H9 (cell line): ENCODE measurements around the gene PCNX4. TPM values are rescaled to one million over a fixed set of nuclear protein-coding genes. Genes with fewer than 3 reads are reported as not detected.

Source experiments
- DNase-seq: peaks from one replicate; pipeline ENCODE4 v3.0.0-alpha.2; 2017
- H2AFZ ChIP-seq: one replicate; pipeline ENCODE4 v1.6.1; 2013; ENCODE audit warnings: mild to moderate bottlenecking, low read length, control low read depth, moderate library complexity
- H2AK5ac ChIP-seq: 2 replicates; pipeline ENCODE4 v1.6.1; 2013; ENCODE audit warnings: low read length, control low read depth, mixed read lengths; ENCODE audit not compliant: insufficient read length
- H2BK120ac ChIP-seq: one replicate; pipeline ENCODE4 v1.6.1; 2013; ENCODE audit warnings: low read depth, mild to moderate bottlenecking, low read length, control low read depth, inconsistent platforms; ENCODE audit not compliant: poor library complexity, severe bottlenecking
- H2BK12ac ChIP-seq: 2 replicates; pipeline ENCODE4 v1.6.1; 2013; ENCODE audit warnings: low read length, control low read depth, mixed read lengths, low read depth; ENCODE audit not compliant: insufficient read length
- H2BK15ac ChIP-seq: 2 replicates; pipeline ENCODE4 v1.6.1; 2013; ENCODE audit warnings: low read depth, low read length, control low read depth
- H2BK20ac ChIP-seq: one replicate; pipeline ENCODE4 v1.6.1; 2013; ENCODE audit warnings: low read depth, mild to moderate bottlenecking, low read length, control low read depth, inconsistent platforms; ENCODE audit not compliant: poor library complexity, severe bottlenecking
- H2BK5ac ChIP-seq: 2 replicates; pipeline ENCODE4 v1.6.1; 2013; ENCODE audit warnings: low read length, control low read depth, mixed read lengths; ENCODE audit not compliant: insufficient read length
- H3K14ac ChIP-seq: 2 replicates; pipeline ENCODE4 v1.6.1; 2013; ENCODE audit warnings: low read length, control low read depth; ENCODE audit not compliant: insufficient read depth
- H3K18ac ChIP-seq: 2 replicates; pipeline ENCODE4 v1.6.1; 2013; ENCODE audit warnings: low read depth, mild to moderate bottlenecking, mixed read lengths, low read length, control low read depth; ENCODE audit not compliant: insufficient read length
- H3K23ac ChIP-seq: 2 replicates; pipeline ENCODE4 v1.6.1; 2013; ENCODE audit warnings: low read length, control low read depth, mixed read lengths, low read depth; ENCODE audit not compliant: insufficient read length
- H3K23me2 ChIP-seq: 2 replicates; pipeline ENCODE4 v1.6.1; 2013; ENCODE audit warnings: low read depth, mild to moderate bottlenecking, mixed read lengths, low read length, control low read depth; ENCODE audit not compliant: insufficient read length, poor library complexity, severe bottlenecking
- H3K27ac ChIP-seq: 2 replicates; pipeline ENCODE4 v1.5.1; 2013; ENCODE audit warnings: low read length, control low read depth, mixed read lengths, low read depth; ENCODE audit not compliant: insufficient read length
- H3K27me3 ChIP-seq: 2 replicates; pipeline ENCODE4 v1.6.1; 2013; ENCODE audit warnings: low read length, control low read depth, inconsistent platforms; ENCODE audit not compliant: insufficient read depth
- H3K4ac ChIP-seq: 2 replicates; pipeline ENCODE4 v1.6.1; 2013; ENCODE audit warnings: low read depth, mild to moderate bottlenecking, control low read depth, inconsistent platforms, low read length, moderate library complexity
- H3K4me1 ChIP-seq: 2 replicates; pipeline ENCODE4 v1.6.1; 2013; ENCODE audit warnings: low read length, control low read depth, inconsistent platforms; ENCODE audit not compliant: insufficient read depth
- H3K4me2 ChIP-seq: 2 replicates; pipeline ENCODE4 v1.6.1; 2013; ENCODE audit warnings: low read length, control low read depth, mixed read lengths; ENCODE audit not compliant: insufficient read length, insufficient read depth
- H3K56ac ChIP-seq: 2 replicates; pipeline ENCODE4 v1.6.1; 2013; ENCODE audit warnings: low read depth, mild to moderate bottlenecking, mixed read lengths, low read length, control low read depth; ENCODE audit not compliant: insufficient read length
- H3K79me1 ChIP-seq: 2 replicates; pipeline ENCODE4 v1.6.1; 2013; ENCODE audit warnings: low read depth, mild to moderate bottlenecking, moderate library complexity, low read length, control low read depth, inconsistent platforms; ENCODE audit not compliant: insufficient read depth, poor library complexity, severe bottlenecking
- H3K79me2 ChIP-seq: 2 replicates; pipeline ENCODE4 v1.6.1; 2013; ENCODE audit warnings: low read length, control low read depth, inconsistent platforms; ENCODE audit not compliant: insufficient read depth
- H3K9ac ChIP-seq: 2 replicates; pipeline ENCODE4 v1.6.1; 2013; ENCODE audit warnings: low read length, control low read depth, mixed read lengths; ENCODE audit not compliant: insufficient read length; ENCODE audit errors: extremely low read depth
- H3K9me3 ChIP-seq: one replicate; pipeline ENCODE4 v1.6.1; 2013; ENCODE audit warnings: low read depth, low read length, inconsistent platforms; ENCODE audit not compliant: control insufficient read depth
- H3T11ph ChIP-seq: one replicate; pipeline ENCODE4 v1.6.1; 2013; ENCODE audit warnings: mild to moderate bottlenecking, low read length, control low read depth, inconsistent platforms
- H4K20me1 ChIP-seq: one replicate; pipeline ENCODE4 v1.6.1; 2013; ENCODE audit not compliant: control insufficient read depth, insufficient read length, insufficient read depth
- H4K5ac ChIP-seq: 2 replicates; pipeline ENCODE4 v1.6.1; 2013; ENCODE audit warnings: low read depth, mild to moderate bottlenecking, mixed read lengths, low read length, control low read depth; ENCODE audit not compliant: insufficient read length
- H4K8ac ChIP-seq: replicated peaks from 2 replicates; pipeline ENCODE4 v1.6.1; 2013; ENCODE audit warnings: low read length, control low read depth, mixed read lengths, low read depth; ENCODE audit not compliant: insufficient read length
- H4K91ac ChIP-seq: 2 replicates; pipeline ENCODE4 v1.6.1; 2013; ENCODE audit warnings: low read depth, mild to moderate bottlenecking, moderate library complexity, mixed read lengths, low read length, control low read depth; ENCODE audit not compliant: insufficient read length
- H3K27ac Mint-ChIP-seq, 3 experiments: 2 replicates in 2 of 3; 3 replicates in 1 of 3; pipeline ENCODE4 v1.8.0; 2020 to 2021; ENCODE audit warnings: mixed read lengths in 3 of 3, mild to moderate bottlenecking in 1 of 3, moderate library complexity in 1 of 3
- H3K27me3 Mint-ChIP-seq: 2 replicates; pipeline ENCODE4 v1.8.0; 2021; ENCODE audit warnings: low read depth, mild to moderate bottlenecking, moderate library complexity, mixed read lengths
- H3K36me3 Mint-ChIP-seq, 3 experiments: 2 replicates in 2 of 3; 3 replicates in 1 of 3; pipeline ENCODE4 v1.8.0; 2020 to 2021; ENCODE audit warnings: low read depth in 3 of 3, mixed read lengths in 3 of 3; ENCODE audit not compliant: insufficient read depth in 1 of 3
- H3K4me1 Mint-ChIP-seq, 2 experiments: 2 replicates each; pipeline ENCODE4 v1.8.0; 2020; ENCODE audit warnings: mixed read lengths in 2 of 2
- H3K4me3 Mint-ChIP-seq, 2 experiments: 2 replicates in 1 of 2; 3 replicates in 1 of 2; pipeline ENCODE4 v1.8.0; 2020 to 2021; ENCODE audit warnings: mild to moderate bottlenecking in 2 of 2, mixed read lengths in 2 of 2, moderate library complexity in 1 of 2
- H3K9me3 Mint-ChIP-seq, 2 experiments: 2 replicates in 1 of 2; 3 replicates in 1 of 2; pipeline ENCODE4 v1.8.0; 2020; ENCODE audit warnings: mild to moderate bottlenecking in 2 of 2, mixed read lengths in 2 of 2, moderate library complexity in 1 of 2
- WGBS: extraction: QIAGEN DNeasy Blood & Tissue Kit; methylation state at CpG from one replicate; pipeline ENCODE4 v1.1.7; 2013; ENCODE audit warnings: missing lambda C conversion rate, low lambda C conversion rate, mixed read lengths; ENCODE audit not compliant: insufficient read length; ENCODE audit errors: extremely low coverage; 5-methylcytosine and 5-hydroxymethylcytosine counted together
- total RNA-seq: library from RNA; stranded (reverse); gene quantifications from 2 replicates; pipeline ENCODE4 v1.2.1, GENCODE V29; 2021
- TF ChIP-seq, protein P1 (sequence below): fragments of 200-600 bp; sonication (generic); conservative IDR thresholded peaks from 3 replicates; pipeline ENCODE4 v1.8.0; 2021; ENCODE audit warnings: antibody characterized with exemption, mild to moderate bottlenecking

The PCNX4 gene
- total RNA-seq, 1 experiment from 2014 or later: 40.0 TPM

DNA sequence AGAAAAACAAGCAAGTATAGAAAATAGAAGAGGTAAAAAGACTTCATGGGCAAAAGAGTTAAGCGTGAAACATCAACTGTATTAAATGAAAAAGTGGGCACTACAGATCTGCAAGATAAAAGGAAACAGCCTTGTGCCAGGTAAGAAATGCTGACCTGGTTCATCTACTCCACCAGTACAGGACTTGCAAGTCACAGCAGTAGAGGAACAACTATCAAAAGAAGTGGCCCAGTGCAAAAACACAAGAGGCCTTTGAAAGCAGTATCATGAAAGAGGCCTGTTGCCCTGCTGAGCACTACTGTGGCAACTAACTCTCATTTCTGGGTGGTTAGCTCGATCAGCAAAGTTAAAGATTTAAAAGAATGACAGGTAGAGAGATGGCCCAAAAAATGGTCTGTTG is 62.9 kb downstream of the PCNX4 start:
- no CpG with 5 or more reads among the region's 2 CpGs for WGBS
- Mint-ChIP-seq H3K27ac (0 out of 7 replicates have a peak overlapping the region, but pooled peaks of 1 of the 3 experiments have one; percentile 9), H3K4me1 (peaks cover 4 to 10% of the 10 kb centered on the region in 2 experiments; a peak in 3 of 4 replicates), H3K4me3 (no peak overlapping the region), H3K9me3 (no peaks in the 10 kb centered on the region; a peak in 1 of 5 replicates), H3K36me3 (peaks cover 10 to 25% (median 22%) of the 10 kb centered on the region in 3 experiments; a peak in 6 of 7 replicates), H3K27me3 (no peaks in the 10 kb centered on the region)
- Histone ChIP-seq H3T11ph (no peak overlapping the region), H3K4me1 (no peaks in the 10 kb centered on the region), H2BK12ac (no peak overlapping the region), H4K5ac (no peak overlapping the region), H3K27ac (no peak overlapping the region), H3K4ac (no peak overlapping the region), H3K27me3 (no peaks in the 10 kb centered on the region), H4K20me1 (no peaks in the 10 kb centered on the region), H3K14ac (no peak overlapping the region), H2BK20ac (no peak overlapping the region), H4K8ac (no peak overlapping the region), H2BK120ac (no peak overlapping the region), H3K79me2 (no peaks in the 10 kb centered on the region), H3K23me2 (no peaks in the 10 kb centered on the region), H2AK5ac (no peak overlapping the region), H3K9ac (no peak overlapping the region), H3K56ac (no peak overlapping the region), H3K18ac (no peak overlapping the region), H2AFZ (no peak overlapping the region), H4K91ac (no peak overlapping the region), H3K79me1 (no peaks in the 10 kb centered on the region), H3K4me2 (no peak overlapping the region), H3K9me3 (no peaks in the 10 kb centered on the region), H3K23ac (no peak overlapping the region), H2BK15ac (no peak overlapping the region), H2BK5ac (no peak overlapping the region)
- TF ChIP-seq, protein P1, sequence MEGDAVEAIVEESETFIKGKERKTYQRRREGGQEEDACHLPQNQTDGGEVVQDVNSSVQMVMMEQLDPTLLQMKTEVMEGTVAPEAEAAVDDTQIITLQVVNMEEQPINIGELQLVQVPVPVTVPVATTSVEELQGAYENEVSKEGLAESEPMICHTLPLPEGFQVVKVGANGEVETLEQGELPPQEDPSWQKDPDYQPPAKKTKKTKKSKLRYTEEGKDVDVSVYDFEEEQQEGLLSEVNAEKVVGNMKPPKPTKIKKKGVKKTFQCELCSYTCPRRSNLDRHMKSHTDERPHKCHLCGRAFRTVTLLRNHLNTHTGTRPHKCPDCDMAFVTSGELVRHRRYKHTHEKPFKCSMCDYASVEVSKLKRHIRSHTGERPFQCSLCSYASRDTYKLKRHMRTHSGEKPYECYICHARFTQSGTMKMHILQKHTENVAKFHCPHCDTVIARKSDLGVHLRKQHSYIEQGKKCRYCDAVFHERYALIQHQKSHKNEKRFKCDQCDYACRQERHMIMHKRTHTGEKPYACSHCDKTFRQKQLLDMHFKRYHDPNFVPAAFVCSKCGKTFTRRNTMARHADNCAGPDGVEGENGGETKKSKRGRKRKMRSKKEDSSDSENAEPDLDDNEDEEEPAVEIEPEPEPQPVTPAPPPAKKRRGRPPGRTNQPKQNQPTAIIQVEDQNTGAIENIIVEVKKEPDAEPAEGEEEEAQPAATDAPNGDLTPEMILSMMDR: no peak
- no peak for DNase-seq
